DMS 273 (cell line): Measurements from ENCODE around the gene MAPKAPK3.
A peak's percentile ranks its signal among the peaks of the same experiment; 100 is the strongest.
"Not testable (repeated sequence)": the region's sequence is repeated elsewhere in the genome, so short reads cannot be mapped to it uniquely, and the experiment has no call there.

Experiments used
- DNase-seq: peaks from one replicate; lab custom pipeline; 2025; ENCODE audit not compliant: unreplicated experiment; lab: John Stamatoyannopoulos, UW

The MAPKAPK3 gene

GRCh38 chr3:50676031-50676705 is 59.2 kb downstream of the MAPKAPK3 start:
- DNase-seq: peak; percentile 30

- DNase-seq: peak; percentile 9
These were observed 70.3 kb downstream of the MAPKAPK3 start for GRCh38 chr3:50687127-50687751.

- DNase-seq: no peak
These were observed 71.0 kb downstream of the MAPKAPK3 start for GRCh38 chr3:50687916-50688315.

DNA sequence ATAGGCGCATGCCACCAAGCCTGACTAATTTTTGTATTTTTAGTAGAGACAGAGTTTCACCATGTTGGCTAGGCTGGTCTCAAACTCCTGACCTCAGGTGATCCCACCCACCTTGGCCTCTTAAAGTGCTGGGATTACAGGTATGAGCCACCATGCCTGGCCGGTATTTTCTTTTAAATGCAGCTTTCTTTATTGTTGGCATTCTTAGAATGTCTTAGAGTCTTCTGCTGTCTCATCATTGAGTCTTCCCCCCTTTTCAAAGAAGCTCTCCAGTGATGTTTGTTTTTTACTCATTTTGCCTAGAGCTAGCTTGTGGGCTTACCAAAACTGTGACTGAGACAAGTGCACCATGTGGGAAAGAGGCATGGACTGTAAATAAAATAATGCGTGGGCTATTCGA is 71.7 kb downstream of the MAPKAPK3 start:
- DNase-seq: not testable (repeated sequence)

DNA sequence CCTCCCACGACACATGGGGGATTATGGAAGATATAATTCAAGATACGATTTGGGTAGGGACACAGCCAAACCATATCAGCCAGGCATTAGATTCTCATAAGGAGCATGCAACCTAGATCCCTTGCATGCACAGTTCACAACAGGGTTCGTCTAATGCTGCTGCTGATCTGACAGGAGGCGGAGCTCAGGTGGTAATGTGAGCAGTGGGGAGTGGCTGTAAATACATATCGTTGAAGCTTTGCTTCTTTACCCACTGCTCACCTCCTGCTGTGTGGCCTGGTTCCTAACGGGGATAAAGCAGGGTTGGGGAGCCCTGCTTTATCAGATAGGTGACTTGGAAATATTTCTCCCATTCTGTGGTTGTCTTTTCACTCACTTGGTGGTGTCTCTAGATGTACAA is 72.6 kb downstream of the MAPKAPK3 start:
- DNase-seq: no peak

DNA sequence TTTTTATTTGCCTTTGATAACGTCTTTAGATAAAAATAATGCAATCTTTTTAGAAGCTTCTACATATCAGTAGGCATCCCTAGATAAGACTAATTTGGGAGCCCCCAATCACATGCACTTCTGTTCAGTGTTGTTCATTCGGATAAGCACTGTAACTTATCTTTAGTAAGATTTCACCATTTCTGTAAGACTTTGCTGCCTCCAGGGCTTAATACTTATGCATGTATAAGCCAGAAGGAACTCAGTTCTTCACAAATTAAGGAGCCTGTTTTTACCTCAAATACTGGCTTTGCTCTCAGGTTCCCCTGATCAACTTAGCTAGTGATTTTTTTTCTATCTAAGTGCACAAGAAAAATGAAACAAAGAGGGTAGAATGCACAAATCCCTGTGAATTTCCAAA is 78.1 kb downstream of the MAPKAPK3 start:
- DNase-seq: no peak

- no peak for DNase-seq
These were observed 79.3 kb downstream of the MAPKAPK3 start for GRCh38 chr3:50696276-50696675.

DNA sequence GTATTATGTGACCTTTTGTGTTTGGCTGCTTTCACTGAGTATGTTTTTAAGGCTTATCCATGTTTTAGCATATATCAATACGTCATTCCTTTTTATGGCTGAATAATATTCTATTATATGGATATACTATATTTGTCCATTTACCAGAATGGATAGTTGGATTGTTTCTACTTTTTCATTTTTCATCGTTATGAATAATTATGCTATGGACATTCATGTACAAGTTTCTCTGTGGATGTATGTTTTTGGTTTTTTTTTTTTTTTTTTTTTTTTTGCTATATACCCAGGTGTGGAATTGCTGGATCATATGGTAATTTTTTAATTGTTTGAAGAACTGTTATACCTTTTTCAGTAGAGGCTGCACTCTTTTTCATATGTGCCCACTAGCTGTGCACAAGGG is 81.3 kb downstream of the MAPKAPK3 start:
- no peak for DNase-seq
